ENCODE measurements around the gene ELN. TPM values are rescaled to one million over a fixed set of nuclear protein-coding genes. Genes with fewer than 3 reads are reported as not detected.
"Not testable (repeated sequence)": the region's sequence is repeated elsewhere in the genome, so short reads cannot be mapped to it uniquely, and the experiment has no call there.

Gene ELN
- total and polyA plus RNA-seq, 2 of the 4 experiments (the other 2 are of a cell fraction): 2.2 to 14.3 TPM

DNA sequence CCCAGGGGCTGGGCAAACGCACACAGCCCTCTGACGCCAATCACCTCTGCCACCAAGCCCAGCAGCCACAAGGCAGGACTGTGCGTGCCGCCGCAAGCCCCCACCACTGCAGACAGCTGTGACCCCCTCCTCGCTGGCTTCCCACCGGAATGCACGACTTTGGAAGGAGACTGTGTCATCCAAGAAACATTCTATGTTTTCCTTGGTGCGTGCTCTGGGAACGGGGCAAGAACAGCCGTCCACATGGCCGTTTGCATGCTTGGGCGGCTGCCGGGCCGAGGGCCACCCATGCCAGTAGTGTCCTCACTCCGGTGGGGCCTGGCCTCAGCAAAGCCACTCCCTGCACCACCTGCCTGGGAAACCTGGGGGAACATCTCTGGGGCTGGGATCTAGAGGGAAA, 17.6 kb upstream of the ELN start:
- Histone ChIP-seq H3K14ac (replicated peaks; ENCODE audit: low read depth, low read length) (0 out of 2 replicates have a peak overlapping the region, but pooled peaks have one; percentile 75), H2AFZ (replicated peaks; ENCODE audit: low read length, poor library complexity) (peak overlapping the region; percentile 75), H3K23ac (ENCODE audit: low read depth, low read length) (no peak overlapping the region), H3K79me1 (ENCODE audit: low read depth in 1 of 2, low read length in 2 of 2) (no peaks in the 10 kb centered on the region), H4K91ac (ENCODE audit: insufficient read depth, low read depth, low read length) (0 out of 2 replicates have a peak overlapping the region, but pooled peaks have one; percentile 68), H4K8ac (ENCODE audit: low read depth in 2 of 2, low read length in 2 of 2) (no peak overlapping the region), H3K9ac (ENCODE audit: low read depth, low read length) (no peak overlapping the region), H3K56ac (ENCODE audit: extremely low read depth, insufficient read depth, low read length) (no peak overlapping the region), H3K4me3 (ENCODE audit: insufficient read depth, low read depth, low read length) (no peak overlapping the region), H3K9me1 (ENCODE audit: insufficient read depth, low read length) (peaks cover 6% of the 10 kb centered on the region), H3K36me3 (ENCODE audit: control insufficient read depth, insufficient read depth, low read length) (no peaks in the 10 kb centered on the region), H3K4me2 (ENCODE audit: low read depth, low read length) (no peak overlapping the region), H3K18ac (ENCODE audit: low read depth, low read length) (no peak overlapping the region), H2BK15ac (ENCODE audit: low read depth, low read length) (no peak overlapping the region), H4K20me1 (ENCODE audit: insufficient read depth, low read length) (no peaks in the 10 kb centered on the region), H3K9me3 (ENCODE audit: control insufficient read depth, insufficient read depth, low read length) (no peaks in the 10 kb centered on the region), H2BK120ac (ENCODE audit: low read depth, low read length) (peak overlapping the region; percentile 63), H2AK5ac (ENCODE audit: low read depth, low read length) (no peak overlapping the region), H3K4me1 (ENCODE audit: control insufficient read depth, insufficient read depth, low read length) (peaks cover 9% of the 10 kb centered on the region; the same call in 1 of the 2 replicates), H3K4ac (ENCODE audit: low read depth, low read length) (peak overlapping the region; percentile 49; the same call in 1 of the 2 replicates), H2AK9ac (replicated peaks; ENCODE audit: low read depth, low read length, poor library complexity) (peak overlapping the region; percentile 72), H4K5ac (ENCODE audit: low read depth, low read length) (no peak overlapping the region), H3K27ac (ENCODE audit: insufficient read depth, low read length) (no peak overlapping the region), H2BK20ac (ENCODE audit: low read depth, low read length) (no peak overlapping the region), H3K27me3 (ENCODE audit: control insufficient read depth, insufficient read depth, low read length) (no peaks in the 10 kb centered on the region), H2BK5ac (ENCODE audit: low read depth, low read length, poor library complexity, severe bottlenecking) (no peak overlapping the region)
- intact Hi-C loops (cut with micrococcal nuclease): no loop called here
- 29% methylated on average over 6 of the region's 16 CpGs; no CpG with 5 or more reads in 1 of the 2 experiments for WGBS, 2 experiments (ENCODE audit: extremely low coverage in 2 of 2, insufficient read length in 1 of 2)
- in situ Hi-C loops (cut with MboI; ENCODE audit: low sequenced_read_pairs): no loop called here
- CTCF ChIA-PET: no interaction called here
- POLR2A ChIA-PET (ENCODE audit: unreplicated experiment): no interaction called here
- BruUV-seq (replicated peaks): no TSS peak
- ATAC-seq (ENCODE audit: low read depth) (no peak), DNase-seq (peak; percentile 54)
- dilution Hi-C loops (cut with HindIII; ENCODE audit: low sequenced_read_pairs, unreplicated experiment): no loop called here
- TF ChIP-seq MXI1 (IDR thresholded peaks at IDR 0.05; ENCODE audit: borderline replicate concordance, low read depth, low read length) (peak; percentile 39; the same call in 1 of the 2 replicates), MAZ (IDR thresholded peaks at IDR 0.05; ENCODE audit: borderline replicate concordance, low read depth, low read length) (0 out of 2 replicates have a peak, but pooled peaks have one; percentile 50), CHD1 (IDR thresholded peaks at IDR 0.05; ENCODE audit: low read depth, low read length) (no peak)

GRCh38 chr7:74011421-74011820, 16.6 kb upstream of the ELN start:
- peak overlapping the region; percentile 49; the same call in 1 of the 2 replicates for H3K4ac ChIP-seq (ENCODE audit: low read depth, low read length)
- in situ Hi-C loops (cut with MboI; ENCODE audit: low sequenced_read_pairs); H3K56ac ChIP-seq (ENCODE audit: extremely low read depth, insufficient read depth, low read length); H2BK15ac ChIP-seq (ENCODE audit: low read depth, low read length); H2BK20ac ChIP-seq (ENCODE audit: low read depth, low read length); H3K9me1 ChIP-seq (ENCODE audit: insufficient read depth, low read length); H3K4me1 ChIP-seq (ENCODE audit: control insufficient read depth, insufficient read depth, low read length); H2AFZ ChIP-seq (replicated peaks; ENCODE audit: low read length, poor library complexity); dilution Hi-C loops (cut with HindIII; ENCODE audit: low sequenced_read_pairs, unreplicated experiment); H4K5ac ChIP-seq (ENCODE audit: low read depth, low read length); H3K18ac ChIP-seq (ENCODE audit: low read depth, low read length); H4K8ac ChIP-seq (ENCODE audit: low read depth in 2 of 2, low read length in 2 of 2); H3K9me3 ChIP-seq (ENCODE audit: control insufficient read depth, insufficient read depth, low read length); H2BK5ac ChIP-seq (ENCODE audit: low read depth, low read length, poor library complexity, severe bottlenecking); H4K20me1 ChIP-seq (ENCODE audit: insufficient read depth, low read length); ATAC-seq (ENCODE audit: low read depth); H4K91ac ChIP-seq (ENCODE audit: insufficient read depth, low read depth, low read length); H3K27me3 ChIP-seq (ENCODE audit: control insufficient read depth, insufficient read depth, low read length); POLR2A ChIA-PET (ENCODE audit: unreplicated experiment); intact Hi-C loops (cut with micrococcal nuclease); H3K4me2 ChIP-seq (ENCODE audit: low read depth, low read length); H3K23ac ChIP-seq (ENCODE audit: low read depth, low read length); H3K4me3 ChIP-seq (ENCODE audit: insufficient read depth, low read depth, low read length); H3K27ac ChIP-seq (ENCODE audit: insufficient read depth, low read length); H2BK120ac ChIP-seq (ENCODE audit: low read depth, low read length); BruUV-seq (replicated peaks); H2AK5ac ChIP-seq (ENCODE audit: low read depth, low read length); H3K9ac ChIP-seq (ENCODE audit: low read depth, low read length); H3K14ac ChIP-seq (replicated peaks; ENCODE audit: low read depth, low read length); CTCF ChIA-PET; H3K79me1 ChIP-seq (ENCODE audit: low read depth in 1 of 2, low read length in 2 of 2); H2AK9ac ChIP-seq (replicated peaks; ENCODE audit: low read depth, low read length, poor library complexity); DNase-seq; H3K36me3 ChIP-seq (ENCODE audit: control insufficient read depth, insufficient read depth, low read length): not testable (repeated sequence)
- WGBS, 2 experiments (ENCODE audit: extremely low coverage in 2 of 2, insufficient read length in 1 of 2): no CpG with 5 or more reads among the region's 4 CpGs

Measured in IMR-90 (cell line).